Smooth muscle cell (in vitro differentiated cells): ENCODE data around the gene WDR49. TPM values are rescaled to one million over a fixed set of nuclear protein-coding genes. Genes with fewer than 3 reads are reported as not detected.

Source experiments
- DNase-seq: peaks from one replicate; lab custom pipeline; 2025; ENCODE audit not compliant: unreplicated experiment; lab: John Stamatoyannopoulos, UW
- H2AFZ ChIP-seq: fragments of 200-600 bp; sonication (generic); 2 replicates; pipeline ENCODE4 v1.6.0; 2016; ENCODE audit warnings: antibody characterized with exemption, low read depth, mild to moderate bottlenecking
- H3F3A ChIP-seq: fragments of 200-600 bp; sonication (generic); 2 replicates; pipeline ENCODE4 v1.6.0; 2017; ENCODE audit warnings: antibody characterized with exemption, low read depth
- H3K27ac ChIP-seq: fragments of 200-600 bp; sonication (generic); 2 replicates; pipeline ENCODE4 v1.5.1; 2016; ENCODE audit warnings: low read depth, mild to moderate bottlenecking
- H3K27me3 ChIP-seq: fragments of 200-600 bp; sonication (generic); 2 replicates; pipeline ENCODE4 v1.6.1; 2016; ENCODE audit warnings: low read depth, mild to moderate bottlenecking
- H3K36me3 ChIP-seq: fragments of 200-600 bp; sonication (generic); 2 replicates; pipeline ENCODE4 v1.5.1; 2016; ENCODE audit warnings: low read depth
- H3K4me1 ChIP-seq: fragments of 200-600 bp; sonication (generic); 2 replicates; pipeline ENCODE4 v1.5.1; 2016; ENCODE audit warnings: low read depth
- H3K4me2 ChIP-seq: fragments of 200-600 bp; sonication (generic); 2 replicates; pipeline ENCODE4 v1.6.0; 2016; ENCODE audit warnings: mild to moderate bottlenecking
- H3K4me3 ChIP-seq: fragments of 200-600 bp; sonication (generic); 2 replicates; pipeline ENCODE4 v1.5.1; 2016; ENCODE audit warnings: mild to moderate bottlenecking
- H3K79me2 ChIP-seq: fragments of 200-600 bp; sonication (generic); 2 replicates; pipeline ENCODE4 v1.6.0; 2016; ENCODE audit warnings: low read depth, mild to moderate bottlenecking
- H3K9ac ChIP-seq: fragments of 200-600 bp; sonication (generic); 2 replicates; pipeline ENCODE4 v1.6.0; 2016; ENCODE audit warnings: low read depth
- H3K9me3 ChIP-seq: fragments of 200-600 bp; sonication (generic); replicated peaks from 2 replicates; pipeline ENCODE4 v1.5.1; 2016; ENCODE audit warnings: low read depth
- H4K20me1 ChIP-seq: fragments of 200-600 bp; sonication (generic); 2 replicates; pipeline ENCODE4 v1.6.0; 2016; ENCODE audit warnings: low read depth
- CTCF ChIP-seq: fragments of 200-600 bp; sonication (generic); IDR thresholded peaks from 2 replicates; pipeline ENCODE4 v1.5.1; 2017; ENCODE audit warnings: borderline replicate concordance, mild to moderate bottlenecking, antibody characterized with exemption; ENCODE audit not compliant: insufficient read depth, poor library complexity, severe bottlenecking
- WGBS: methylation state at CpG from one replicate; pipeline ENCODE4 v1.1.7; 2016; ENCODE audit warnings: low lambda C conversion rate; 5-methylcytosine and 5-hydroxymethylcytosine counted together
- polyA plus RNA-seq: library from polyadenylated mRNA; unstranded; fragments of >200 nt; fragmentation: Nextera tagmentation; extraction: Ambion mirVana; gene quantifications from 2 replicates; pipeline ENCODE4 v1.2.1, GENCODE V29; 2016
- total RNA-seq: library from RNA; depleted of rRNA; stranded (reverse); fragments of >200 nt; gene quantifications from 2 replicates; pipeline ENCODE4 v1.2.3, GENCODE V29; 2014

The WDR49 gene
- total and polyA plus RNA-seq, 2 experiments from 2014 or later: 0.09 TPM; not detected in 1

- 88% methylated on average over 6 of the region's 6 CpGs for WGBS
Observed at GRCh38 chr3:167456157-167456799, 197.5 kb downstream of the WDR49 start.

GRCh38 chr3:167453815-167454214 is 199.9 kb downstream of the WDR49 start:
- H3K4me1 ChIP-seq: peaks cover 9% of the 10 kb centered on the region
- H3F3A ChIP-seq: no peaks in the 10 kb centered on the region
- no peak for TF ChIP-seq CTCF
- H3K27me3 ChIP-seq: no peaks in the 10 kb centered on the region
- no peaks in the 10 kb centered on the region for H3K79me2 ChIP-seq
- no peak overlapping the region for H3K4me2 ChIP-seq
- H3K36me3 ChIP-seq: no peaks in the 10 kb centered on the region
- H3K27ac ChIP-seq: no peak overlapping the region
- DNase-seq: no peak
- H2AFZ ChIP-seq: no peak overlapping the region
- H3K9me3 ChIP-seq: no peaks in the 10 kb centered on the region
- H4K20me1 ChIP-seq: no peaks in the 10 kb centered on the region
- no peak overlapping the region for H3K4me3 ChIP-seq
- no peak overlapping the region for H3K9ac ChIP-seq
- WGBS: 90% methylated on average over 2 of the region's 2 CpGs

More at GRCh38 chr3:167456157-167456799, 197.5 kb downstream of the WDR49 start:
- no peaks in the 10 kb centered on the region for H3K79me2 ChIP-seq
- H4K20me1 ChIP-seq: no peaks in the 10 kb centered on the region
- H3K36me3 ChIP-seq: no peaks in the 10 kb centered on the region
- no peaks in the 10 kb centered on the region for H3K4me1 ChIP-seq
- TF ChIP-seq CTCF: no peak
- no peak overlapping the region for H2AFZ ChIP-seq
- H3K27me3 ChIP-seq: no peaks in the 10 kb centered on the region
- no peak overlapping the region for H3K4me3 ChIP-seq
- DNase-seq: no peak
- H3F3A ChIP-seq: no peaks in the 10 kb centered on the region
- no peak overlapping the region for H3K27ac ChIP-seq
- no peak overlapping the region for H3K4me2 ChIP-seq
- H3K9ac ChIP-seq: no peak overlapping the region
- no peaks in the 10 kb centered on the region for H3K9me3 ChIP-seq

GRCh38 chr3:167451282-167451681 is 202.5 kb downstream of the WDR49 start:
- WGBS: 38% methylated on average over 1 of the region's 1 CpG
- Histone ChIP-seq H3K36me3 (no peaks in the 10 kb centered on the region), H3K9me3 (no peaks in the 10 kb centered on the region), H3F3A (no peaks in the 10 kb centered on the region), H3K4me1 (peaks cover 9% of the 10 kb centered on the region), H3K4me3 (no peak overlapping the region), H3K27me3 (no peaks in the 10 kb centered on the region), H3K27ac (no peak overlapping the region), H3K4me2 (no peak overlapping the region), H3K79me2 (no peaks in the 10 kb centered on the region), H2AFZ (no peak overlapping the region), H4K20me1 (no peaks in the 10 kb centered on the region), H3K9ac (no peak overlapping the region)
- no peak for DNase-seq
- no peak for TF ChIP-seq CTCF

- Histone ChIP-seq H4K20me1 (no peaks in the 10 kb centered on the region), H3K27me3 (no peaks in the 10 kb centered on the region), H3K36me3 (no peaks in the 10 kb centered on the region), H3K79me2 (no peaks in the 10 kb centered on the region), H3F3A (no peaks in the 10 kb centered on the region), H3K9ac (no peak overlapping the region), H3K4me2 (no peak overlapping the region), H3K4me3 (no peak overlapping the region), H3K4me1 (peaks cover 9% of the 10 kb centered on the region), H3K9me3 (no peaks in the 10 kb centered on the region), H3K27ac (no peak overlapping the region), H2AFZ (no peak overlapping the region)
- 91% methylated on average over 2 of the region's 2 CpGs for WGBS
- TF ChIP-seq CTCF: no peak
- no peak for DNase-seq
Observed at GRCh38 chr3:167450675-167451074, 203.1 kb downstream of the WDR49 start.
